ENCODE results near the gene PLCD4.
A peak's percentile ranks its signal among the peaks of the same experiment; 100 is the strongest.

GRCh38 chr2:218659258-218659987, 51.7 kb downstream of the PLCD4 start, which contains the start of the genes BCS1L and ZNF142:
- peak; percentile 95; the same call in 1 of the 2 replicates for TF ChIP-seq POLR2AphosphoS5 (IDR thresholded peaks at IDR 0.05; ENCODE audit: borderline replicate concordance, low read depth, low read length)
- TF ChIP-seq FOXP2 (optimal IDR thresholded peaks at IDR 0.05; ENCODE audit: control extremely low read depth, extremely low read length, insufficient read depth), result no peak

All from SK-N-MC (cell line).